GM18951 (cell line): Measurements from ENCODE around the gene UCMA.

Source experiments
- POLR2A ChIP-seq: IDR thresholded peaks from 4 replicates; pipeline ENCODE4 v1.6.1; 2011; ENCODE audit warnings: mild to moderate bottlenecking; ENCODE audit not compliant: insufficient read length, insufficient read depth; ENCODE audit errors: extremely low read depth
- in situ Hi-C: fragments of 300-500 bp; cut with MboI; formaldehyde crosslinking; loops from one replicate; pipeline ENCODE4 v1.12.0; 2022; ENCODE audit warnings: low sequenced_read_pairs, mixed read lengths, inconsistent platforms; ENCODE audit not compliant: unreplicated experiment

Gene UCMA

GRCh38 chr10:13190816-13191215 lies 43.4 kb downstream of the UCMA start:
- in situ Hi-C loops, result no loop called here
- TF ChIP-seq POLR2A, result no peak

DNA sequence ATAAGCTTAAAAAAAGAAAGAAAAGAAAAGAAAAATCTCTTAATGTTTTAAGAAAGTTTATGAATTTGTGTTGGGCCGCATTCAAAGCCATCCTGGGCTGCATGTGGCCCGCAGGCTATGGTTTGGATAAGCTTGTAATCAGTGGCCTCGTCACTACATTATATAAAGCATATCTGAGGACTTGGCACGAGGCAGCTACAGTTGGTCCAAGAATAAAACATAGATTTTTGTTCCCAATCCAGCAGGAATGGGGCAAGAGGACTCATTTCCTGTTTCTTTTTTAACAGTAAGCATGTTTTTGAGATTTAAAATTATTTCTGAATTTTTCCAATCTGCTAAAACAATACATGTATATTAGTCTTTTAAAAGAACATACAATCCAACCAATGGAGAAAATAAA lies 44.2 kb downstream of the UCMA start:
- in situ Hi-C loops, result no loop called here
- no peak for TF ChIP-seq POLR2A

GRCh38 chr10:13188593-13188992 lies 45.6 kb downstream of the UCMA start:
- in situ Hi-C loops, result no loop called here
- no peak for TF ChIP-seq POLR2A

DNA sequence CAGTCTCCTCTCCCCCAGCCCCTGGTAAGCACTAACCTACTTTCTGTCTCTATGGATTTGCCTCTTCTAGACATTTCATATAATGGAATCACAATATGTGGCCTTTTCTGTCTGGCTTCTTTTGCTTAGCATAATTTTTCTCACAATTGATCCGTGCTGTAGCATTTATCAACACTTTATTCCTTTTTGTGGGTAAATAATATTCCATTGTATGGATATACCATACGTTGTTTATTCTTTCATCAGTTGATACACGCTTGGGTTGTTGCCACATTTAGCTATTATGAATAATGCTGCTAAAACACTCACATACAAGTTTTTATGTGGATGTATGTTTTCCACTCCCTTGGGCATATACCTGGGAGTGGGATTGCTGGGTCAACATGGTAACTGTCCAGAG lies 47.0 kb downstream of the UCMA start:
- in situ Hi-C loops, result no loop called here

DNA sequence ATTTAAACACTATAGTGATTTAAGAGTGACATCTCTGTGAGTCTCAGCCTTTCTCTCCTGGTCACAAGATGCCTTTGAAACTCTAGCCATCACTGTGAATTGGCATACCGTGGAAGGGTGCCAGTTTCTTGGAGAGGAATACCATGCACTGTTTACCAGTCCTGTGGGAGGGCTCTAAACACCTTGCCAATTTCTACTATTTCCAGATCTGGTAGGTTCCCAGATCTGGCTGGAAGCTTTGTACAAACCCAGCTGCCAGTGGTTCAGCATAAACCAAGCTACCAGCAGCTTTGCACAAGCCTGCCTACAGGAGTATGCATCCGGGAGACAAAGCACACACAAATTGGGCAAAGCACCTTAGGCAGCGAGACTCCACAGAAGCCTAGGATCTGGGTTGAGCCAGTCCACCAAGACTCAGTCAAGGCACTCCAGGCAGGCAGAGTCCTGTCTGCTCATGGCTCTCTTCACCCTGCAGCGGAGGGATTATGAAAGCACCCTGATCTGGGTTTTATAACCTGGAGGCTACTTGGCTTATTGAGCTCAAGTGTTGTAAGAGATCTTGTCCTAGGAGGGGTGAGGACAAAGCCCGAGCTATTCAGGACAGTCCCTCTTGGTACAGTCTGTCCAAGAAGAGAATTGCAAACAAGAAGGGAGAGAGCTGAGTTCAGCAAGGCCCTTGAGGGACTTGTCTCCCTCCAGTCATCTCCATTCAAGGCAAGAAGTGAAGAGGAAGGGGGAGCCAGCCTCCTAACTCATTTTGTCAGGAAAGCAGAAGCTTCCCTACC lies 49.3 kb downstream of the UCMA start:
- TF ChIP-seq POLR2A, result no peak

More for the DNA sequence above, 47.0 kb downstream of the UCMA start:
- TF ChIP-seq POLR2A, result no peak

GRCh38 chr10:13184276-13184675 lies 49.9 kb downstream of the UCMA start:
- in situ Hi-C loops, result no loop called here
- no peak for TF ChIP-seq POLR2A

More for the DNA sequence above, 49.3 kb downstream of the UCMA start:
- in situ Hi-C loops, result no loop called here

GRCh38 chr10:13183625-13184024 lies 50.5 kb downstream of the UCMA start:
- no peak for TF ChIP-seq POLR2A
- in situ Hi-C loops, result no loop called here

DNA sequence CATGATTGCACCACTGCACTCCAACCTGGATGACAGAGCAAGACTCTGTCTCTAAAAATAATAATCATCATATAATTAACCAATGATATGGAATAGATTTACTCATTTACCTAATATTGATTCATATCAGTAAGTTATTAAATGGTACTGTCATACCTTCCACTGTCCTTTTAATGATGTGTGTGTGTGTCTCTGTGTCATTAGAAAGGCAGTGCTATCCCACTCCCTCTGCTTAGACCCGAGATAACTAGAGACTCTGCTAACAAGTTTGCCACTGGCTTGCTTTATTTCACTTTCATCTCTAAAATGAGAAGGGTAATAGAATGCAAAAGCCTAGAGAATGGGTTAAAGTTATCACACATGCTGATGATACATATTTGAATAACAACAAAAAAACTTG lies 51.8 kb downstream of the UCMA start:
- no peak for TF ChIP-seq POLR2A
- in situ Hi-C loops, result no loop called here

DNA sequence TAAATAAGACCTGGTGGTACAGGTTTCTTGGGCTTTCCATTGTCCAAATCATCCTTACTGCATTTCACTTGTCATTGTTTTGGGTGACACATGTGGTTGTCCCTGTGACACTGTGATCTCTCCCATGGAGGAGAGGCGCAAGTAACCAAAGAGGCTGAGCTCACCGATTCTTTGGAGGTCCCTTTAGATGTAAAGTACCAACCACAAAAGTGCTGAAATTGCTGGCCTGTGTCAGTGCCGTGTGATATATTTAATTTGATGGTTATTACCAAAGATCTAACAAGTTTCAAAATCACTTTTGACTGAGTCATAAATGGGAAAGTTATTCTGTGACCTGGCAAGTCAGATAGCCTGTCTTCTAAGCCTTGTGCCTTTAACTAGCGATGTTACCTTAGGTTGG lies 53.4 kb downstream of the UCMA start:
- no peak for TF ChIP-seq POLR2A
- in situ Hi-C loops, result no loop called here

DNA sequence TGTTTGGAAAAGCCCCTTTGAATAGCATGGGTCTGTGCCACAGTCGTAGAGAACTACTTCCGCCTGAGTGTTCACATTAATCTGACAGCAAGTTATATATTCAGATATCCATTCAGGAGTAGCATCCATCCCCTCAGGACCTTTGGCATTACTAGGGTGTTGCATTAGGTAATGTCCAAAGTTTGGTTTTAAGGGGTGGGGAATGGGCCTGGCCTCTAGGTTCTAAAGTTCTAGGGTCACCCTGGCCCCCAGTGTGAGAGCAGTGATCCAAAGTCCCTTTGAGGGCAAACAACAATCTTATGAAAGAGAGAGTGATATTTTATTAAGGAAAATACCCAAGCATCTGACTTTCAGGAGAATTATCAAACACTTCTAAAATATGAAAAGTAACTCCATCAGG lies 60.6 kb downstream of the UCMA start:
- TF ChIP-seq POLR2A, result no peak
- in situ Hi-C loops, result no loop called here
